RWPE1 (cell line): ENCODE results near the gene YAE1.

Experiments used
- CTCF ChIA-PET: fragments of 350-600 bp; sonication (Branson Sonifier 250); formaldehyde crosslinking; extraction: SDS; loops from one replicate; lab custom pipeline; 2021; lab: Yijun Ruan, JAX
- POLR2A ChIA-PET: fragments of 400-600 bp; formaldehyde crosslinking; extraction: SDS; loops from one replicate; lab custom pipeline; 2020; ENCODE audit warnings: antibody characterized with exemption; ENCODE audit not compliant: low non-redundant PET; lab: Yijun Ruan, JAX
- DNase-seq: peaks from one replicate; pipeline ENCODE4 v3.0.0; 2012; ENCODE audit warnings: low spot score
- H3K27ac ChIP-seq: fragments of 450-650 bp; 2 replicates; pipeline ENCODE4 v1.5.1; 2017
- TF ChIP-seq, protein P1 (sequence below): fragments of 450-650 bp; conservative IDR thresholded peaks from 2 replicates; pipeline ENCODE4 v1.5.1; 2017; ENCODE audit warnings: low read depth, mild to moderate bottlenecking

Gene YAE1

DNA sequence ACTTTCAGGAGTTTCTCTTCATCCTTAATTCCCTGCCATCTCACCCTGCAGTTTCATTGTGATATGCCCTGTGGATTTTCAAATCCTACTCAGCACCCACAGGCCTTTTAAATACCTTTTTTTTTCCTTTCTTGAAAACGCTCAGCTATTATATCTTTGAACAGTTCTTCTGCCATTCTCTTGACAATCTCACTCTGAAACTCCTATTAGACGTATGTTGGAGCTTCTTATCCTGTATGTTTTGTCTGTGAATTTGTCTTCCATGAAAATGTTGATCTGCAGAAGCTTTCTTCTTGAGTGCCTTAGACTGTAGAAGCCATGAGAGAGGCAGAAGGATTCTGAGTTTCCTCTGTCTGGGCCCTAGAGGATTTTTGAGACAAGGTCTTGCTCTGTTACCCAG is 18.9 kb upstream of the YAE1 start:
- no peak for DNase-seq
- H3K27ac ChIP-seq = no peak overlapping the region
- POLR2A ChIA-PET = no interaction called here
- TF ChIP-seq, protein P1, sequence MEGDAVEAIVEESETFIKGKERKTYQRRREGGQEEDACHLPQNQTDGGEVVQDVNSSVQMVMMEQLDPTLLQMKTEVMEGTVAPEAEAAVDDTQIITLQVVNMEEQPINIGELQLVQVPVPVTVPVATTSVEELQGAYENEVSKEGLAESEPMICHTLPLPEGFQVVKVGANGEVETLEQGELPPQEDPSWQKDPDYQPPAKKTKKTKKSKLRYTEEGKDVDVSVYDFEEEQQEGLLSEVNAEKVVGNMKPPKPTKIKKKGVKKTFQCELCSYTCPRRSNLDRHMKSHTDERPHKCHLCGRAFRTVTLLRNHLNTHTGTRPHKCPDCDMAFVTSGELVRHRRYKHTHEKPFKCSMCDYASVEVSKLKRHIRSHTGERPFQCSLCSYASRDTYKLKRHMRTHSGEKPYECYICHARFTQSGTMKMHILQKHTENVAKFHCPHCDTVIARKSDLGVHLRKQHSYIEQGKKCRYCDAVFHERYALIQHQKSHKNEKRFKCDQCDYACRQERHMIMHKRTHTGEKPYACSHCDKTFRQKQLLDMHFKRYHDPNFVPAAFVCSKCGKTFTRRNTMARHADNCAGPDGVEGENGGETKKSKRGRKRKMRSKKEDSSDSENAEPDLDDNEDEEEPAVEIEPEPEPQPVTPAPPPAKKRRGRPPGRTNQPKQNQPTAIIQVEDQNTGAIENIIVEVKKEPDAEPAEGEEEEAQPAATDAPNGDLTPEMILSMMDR = no peak
- CTCF ChIA-PET = no interaction called here

- no peak for DNase-seq
- no peak overlapping the region for H3K27ac ChIP-seq
- TF ChIP-seq, protein P1 = no peak
- ChIA-PET CTCF (no interaction called here), POLR2A (no interaction called here)
These were observed 15.8 kb upstream of the YAE1 start for GRCh38 chr7:39550411-39550810.

- POLR2A ChIA-PET = no interaction called here
- TF ChIP-seq, protein P1 = no peak
These were observed 12.8 kb upstream of the YAE1 start for GRCh38 chr7:39553436-39553835.

GRCh38 chr7:39554583-39555165 is 11.5 kb upstream of the YAE1 start:
- ChIA-PET POLR2A (no interaction called here), CTCF (interaction anchor here (0.6 kb wide), 1 partner anchor 347 kb away, joined by 5 read pairs; no protein-coding TSS in a partner anchor)
- no peak overlapping the region for H3K27ac ChIP-seq
- TF ChIP-seq, protein P1 = no peak
- no peak for DNase-seq

More at GRCh38 chr7:39553436-39553835, 12.8 kb upstream of the YAE1 start:
- CTCF ChIA-PET = no interaction called here
- DNase-seq = no peak
- no peak overlapping the region for H3K27ac ChIP-seq

DNA sequence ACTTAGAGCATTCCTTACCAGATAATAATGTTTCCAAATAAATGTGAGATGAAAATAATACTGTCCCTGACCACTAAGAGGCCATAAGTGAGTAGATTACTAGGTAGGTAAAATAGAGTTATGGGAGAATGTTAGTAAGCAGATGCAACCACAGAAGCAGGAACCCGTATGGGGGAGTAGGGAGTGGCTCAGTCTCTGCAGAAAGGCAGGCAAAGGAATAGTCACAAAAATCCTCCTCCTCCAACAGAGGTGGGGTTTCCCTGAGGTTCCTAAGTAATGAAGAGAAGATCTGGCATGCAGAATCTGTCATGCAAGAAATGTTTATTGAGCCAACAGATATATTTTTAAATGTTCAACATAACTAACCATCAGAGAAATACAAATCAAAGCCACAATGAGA is 9.0 kb upstream of the YAE1 start:
- ChIA-PET CTCF (no interaction called here), POLR2A (no interaction called here)

DNA sequence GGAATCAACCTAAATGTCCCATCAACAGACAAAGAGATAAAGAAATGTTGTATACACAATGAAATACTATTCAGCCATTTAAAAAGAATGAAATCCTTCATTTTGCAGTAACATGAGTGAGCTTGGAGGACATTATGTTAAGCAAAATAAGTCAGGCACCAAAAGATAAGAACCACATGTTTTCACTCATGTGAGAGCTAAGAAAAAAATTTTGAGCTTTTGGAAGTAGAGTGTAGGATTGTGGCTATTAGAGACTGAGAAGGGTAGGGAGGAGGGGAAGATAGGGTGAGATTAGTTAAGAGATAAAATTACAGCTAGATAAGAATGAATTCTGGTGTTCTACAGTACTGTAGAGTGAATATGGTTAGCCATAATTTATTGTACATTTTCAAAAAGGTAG is 8.3 kb upstream of the YAE1 start:
- TF ChIP-seq, protein P1 = no peak
- DNase-seq = no peak
- H3K27ac ChIP-seq = no peak overlapping the region
- ChIA-PET POLR2A (no interaction called here), CTCF (interaction anchor here (0.6 kb wide), 1 partner anchor 235 kb away, joined by 3 read pairs; no protein-coding TSS in a partner anchor)

More for the DNA sequence above, 9.0 kb upstream of the YAE1 start:
- no peak for DNase-seq
- no peak overlapping the region for H3K27ac ChIP-seq
- TF ChIP-seq, protein P1 = no peak
